ENCODE data around the gene MCEMP1. TPM values are rescaled to one million over a fixed set of nuclear protein-coding genes. Genes with fewer than 3 reads are reported as not detected.

MCEMP1 gene
- total and polyA plus RNA-seq, 2 of the 13 experiments (the other 11 are each of a cell fraction or from before 2014, with no cell fraction given), result not detected

DNA sequence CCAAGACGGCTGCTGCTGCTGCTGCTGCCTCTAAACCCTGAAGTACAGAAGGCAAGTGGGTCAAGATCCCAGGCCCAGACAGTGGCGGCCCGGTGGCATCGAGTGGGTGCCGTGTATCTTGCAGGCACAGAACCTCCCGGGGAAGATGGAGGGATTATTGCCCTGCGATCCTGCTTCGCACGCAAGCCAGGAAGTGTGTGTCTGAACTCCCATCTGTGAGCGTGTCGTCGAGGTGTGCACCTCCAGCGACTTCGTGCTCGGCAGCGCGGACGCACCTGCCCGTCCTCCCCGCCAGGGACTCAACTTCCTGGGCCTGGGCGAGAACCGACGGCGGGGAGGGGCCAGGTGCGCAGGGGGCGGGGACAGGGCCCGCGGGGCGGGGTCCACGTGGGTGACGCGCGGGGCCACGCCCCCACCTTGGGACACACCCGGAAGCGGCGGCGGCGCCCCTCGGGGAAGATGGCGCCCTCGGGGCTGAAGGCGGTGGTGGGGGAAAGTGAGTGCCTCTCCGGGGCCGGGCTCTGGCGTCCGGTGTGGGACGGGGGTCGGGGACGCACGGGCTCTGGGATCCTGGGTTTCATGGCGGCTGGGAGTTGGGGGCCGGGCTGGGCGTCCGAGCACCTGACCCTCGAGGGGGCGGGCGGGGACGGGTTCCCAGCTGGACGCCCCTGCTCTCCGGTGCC is 40.1 kb upstream of the MCEMP1 start, which contains the start of gene STXBP2 (continued):
- TF ChIP-seq, protein P1, sequence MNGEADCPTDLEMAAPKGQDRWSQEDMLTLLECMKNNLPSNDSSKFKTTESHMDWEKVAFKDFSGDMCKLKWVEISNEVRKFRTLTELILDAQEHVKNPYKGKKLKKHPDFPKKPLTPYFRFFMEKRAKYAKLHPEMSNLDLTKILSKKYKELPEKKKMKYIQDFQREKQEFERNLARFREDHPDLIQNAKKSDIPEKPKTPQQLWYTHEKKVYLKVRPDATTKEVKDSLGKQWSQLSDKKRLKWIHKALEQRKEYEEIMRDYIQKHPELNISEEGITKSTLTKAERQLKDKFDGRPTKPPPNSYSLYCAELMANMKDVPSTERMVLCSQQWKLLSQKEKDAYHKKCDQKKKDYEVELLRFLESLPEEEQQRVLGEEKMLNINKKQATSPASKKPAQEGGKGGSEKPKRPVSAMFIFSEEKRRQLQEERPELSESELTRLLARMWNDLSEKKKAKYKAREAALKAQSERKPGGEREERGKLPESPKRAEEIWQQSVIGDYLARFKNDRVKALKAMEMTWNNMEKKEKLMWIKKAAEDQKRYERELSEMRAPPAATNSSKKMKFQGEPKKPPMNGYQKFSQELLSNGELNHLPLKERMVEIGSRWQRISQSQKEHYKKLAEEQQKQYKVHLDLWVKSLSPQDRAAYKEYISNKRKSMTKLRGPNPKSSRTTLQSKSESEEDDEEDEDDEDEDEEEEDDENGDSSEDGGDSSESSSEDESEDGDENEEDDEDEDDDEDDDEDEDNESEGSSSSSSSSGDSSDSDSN (CRISPR knock-in tag; IDR thresholded peaks at IDR 0.05), result 0 out of 2 replicates have a peak, but pooled peaks have one; percentile 34
- TF ChIP-seq RXRB (CRISPR knock-in tag; IDR thresholded peaks at IDR 0.05; ENCODE audit: borderline replicate concordance), result no peak
- TF ChIP-seq ZNF256 (CRISPR knock-in tag; conservative IDR thresholded peaks at IDR 0.05), result no peak
- TF ChIP-seq ZC3H4 (CRISPR knock-in tag; IDR thresholded peaks at IDR 0.05; ENCODE audit: borderline replicate concordance), result no peak
- no peak for TF ChIP-seq ZNF234 (CRISPR knock-in tag; conservative IDR thresholded peaks at IDR 0.05)
- no peak for TF ChIP-seq HOXA5 (CRISPR knock-in tag; IDR thresholded peaks at IDR 0.05)
- TF ChIP-seq EED (CRISPR knock-in tag; IDR thresholded peaks at IDR 0.05), result no peak; the same call in 1 of the 2 replicates
- no peak for TF ChIP-seq STAG1 (CRISPR knock-in tag; IDR thresholded peaks at IDR 0.05)
- TF ChIP-seq ELF4 (CRISPR knock-in tag; IDR thresholded peaks at IDR 0.05; ENCODE audit: borderline replicate concordance), result peak; percentile 74; the same call in 1 of the 2 replicates
- no peak for TF ChIP-seq GRHL1 (CRISPR knock-in tag; conservative IDR thresholded peaks at IDR 0.05)
- no peak for TF ChIP-seq XBP1 (CRISPR knock-in tag; IDR thresholded peaks at IDR 0.05)
- no peak for TF ChIP-seq ONECUT2 (CRISPR knock-in tag; IDR thresholded peaks at IDR 0.05)
- no peak; the same call in 1 of the 2 replicates for TF ChIP-seq MYNN (CRISPR knock-in tag; IDR thresholded peaks at IDR 0.05; ENCODE audit: low read depth)
- TF ChIP-seq ZNF619 (CRISPR knock-in tag; IDR thresholded peaks at IDR 0.05), result no peak
- no peak for TF ChIP-seq ZNF414 (CRISPR knock-in tag; IDR thresholded peaks at IDR 0.05)
- TF ChIP-seq ZNF354B (CRISPR knock-in tag; IDR thresholded peaks at IDR 0.05), result no peak
- no peak for TF ChIP-seq ZNF572 (CRISPR knock-in tag; IDR thresholded peaks at IDR 0.05)
- TF ChIP-seq HMG20B (CRISPR knock-in tag; conservative IDR thresholded peaks at IDR 0.05), result no peak
- TF ChIP-seq ZNF556 (CRISPR knock-in tag; IDR thresholded peaks at IDR 0.05; ENCODE audit: borderline replicate concordance), result 0 out of 2 replicates have a peak, but pooled peaks have one; percentile 41
- 0 out of 2 replicates have a peak, but pooled peaks have one; percentile 42 for TF ChIP-seq CBX5 (CRISPR knock-in tag; IDR thresholded peaks at IDR 0.05; ENCODE audit: borderline replicate concordance)
- TF ChIP-seq ZNF20 (CRISPR knock-in tag; IDR thresholded peaks at IDR 0.05), result no peak
- no peak for TF ChIP-seq HNRNPK (IDR thresholded peaks at IDR 0.05; ENCODE audit: low read depth, low read length, poor library complexity, severe bottlenecking)
- TF ChIP-seq PAX8 (CRISPR knock-in tag; IDR thresholded peaks at IDR 0.05; ENCODE audit: borderline replicate concordance), result no peak

All from HepG2 (cell line).